ENCODE data around the gene FARS2.
"Not testable (repeated sequence)": the region's sequence is repeated elsewhere in the genome, so short reads cannot be mapped to it uniquely, and the experiment has no call there.

The FARS2 gene

GRCh38 chr6:5676701-5677100 is 415.4 kb downstream of the FARS2 start:
- DNase-seq, result no peak

- DNase-seq, result no peak
These were observed 416.1 kb downstream of the FARS2 start for GRCh38 chr6:5677219-5678000.

GRCh38 chr6:5679270-5679669 is 418.0 kb downstream of the FARS2 start:
- DNase-seq, result no peak

GRCh38 chr6:5679691-5680090 is 418.4 kb downstream of the FARS2 start:
- DNase-seq, result no peak

GRCh38 chr6:5680095-5680494 is 418.8 kb downstream of the FARS2 start:
- DNase-seq, result no peak

GRCh38 chr6:5681480-5681879 is 420.2 kb downstream of the FARS2 start:
- no peak for DNase-seq

GRCh38 chr6:5682530-5682929 is 421.2 kb downstream of the FARS2 start:
- DNase-seq, result no peak

GRCh38 chr6:5683747-5684146 is 422.4 kb downstream of the FARS2 start:
- not testable (repeated sequence) for DNase-seq

- DNase-seq, result no peak
These were observed 423.2 kb downstream of the FARS2 start for GRCh38 chr6:5684320-5685053.

GRCh38 chr6:5693225-5694145 is 432.2 kb downstream of the FARS2 start:
- no peak for DNase-seq

- no peak for DNase-seq
These were observed 434.2 kb downstream of the FARS2 start for GRCh38 chr6:5695260-5696245.

GRCh38 chr6:5697508-5697907 is 436.2 kb downstream of the FARS2 start:
- no peak for DNase-seq

- no peak for DNase-seq
These were observed 437.0 kb downstream of the FARS2 start for GRCh38 chr6:5698318-5698717.

- DNase-seq, result not testable (repeated sequence)
These were observed 437.8 kb downstream of the FARS2 start for GRCh38 chr6:5699064-5699463.

- no peak for DNase-seq
These were observed 439.9 kb downstream of the FARS2 start for GRCh38 chr6:5701174-5701573.

- DNase-seq, result no peak
These were observed 443.4 kb downstream of the FARS2 start for GRCh38 chr6:5704708-5705107.

GRCh38 chr6:5705252-5705651 is 443.9 kb downstream of the FARS2 start:
- no peak for DNase-seq

- DNase-seq, result no peak
These were observed 445.1 kb downstream of the FARS2 start for GRCh38 chr6:5706124-5707033.

- DNase-seq, result no peak
These were observed 446.1 kb downstream of the FARS2 start for GRCh38 chr6:5707281-5708045.

- DNase-seq, result no peak
These were observed 449.2 kb downstream of the FARS2 start for GRCh38 chr6:5710516-5710915.
